A673 (cell line): ENCODE measurements around the gene PRAC1. TPM values are rescaled to one million over a fixed set of nuclear protein-coding genes. Genes with fewer than 3 reads are reported as not detected.

Experiments used
- BruUV-seq: library from RNA; stranded (reverse); fragments of 400-500 nt; replicated peaks from 2 replicates; lab custom pipeline; 2021; lab: Mats Ljungman, UMichigan
- CTCF ChIA-PET: fragments of 300-600 bp; sonication (Branson Sonifier 250); formaldehyde crosslinking; loops from one replicate; lab custom pipeline; 2022; ENCODE audit warnings: antibody characterized with exemption; lab: Charles Lee
- POLR2A ChIA-PET: fragments of 300-600 bp; sonication (Branson Sonifier 250); formaldehyde crosslinking; loops from one replicate; lab custom pipeline; 2022; ENCODE audit warnings: antibody characterized with exemption; ENCODE audit not compliant: low non-redundant PET; lab: Charles Lee
- DNase-seq: peaks from one replicate; pipeline ENCODE4 v3.0.0-alpha.2; 2015; ENCODE audit warnings: low spot score
- H3K27ac ChIP-seq: fragments of 200-600 bp; sonication (generic); 2 replicates; pipeline ENCODE4 v1.5.1; 2016; ENCODE audit warnings: mixed run types, low read depth, mild to moderate bottlenecking, mixed read lengths, antibody characterized with exemption, low read length; ENCODE audit not compliant: poor library complexity, severe bottlenecking
- H3K27me3 ChIP-seq: fragments of 200-600 bp; sonication (generic); replicated peaks from 2 replicates; pipeline ENCODE4 v1.6.1; 2017; ENCODE audit warnings: mixed run types, low read depth, mild to moderate bottlenecking, mixed read lengths, antibody characterized with exemption, low read length; ENCODE audit not compliant: insufficient read depth, poor library complexity
- H3K36me3 ChIP-seq: fragments of 200-600 bp; sonication (generic); 2 replicates; pipeline ENCODE4 v1.6.1; 2016; ENCODE audit warnings: mixed run types, mild to moderate bottlenecking, mixed read lengths, antibody characterized with exemption, low read length; ENCODE audit not compliant: insufficient read depth, poor library complexity, severe bottlenecking
- H3K4me1 ChIP-seq: fragments of 200-600 bp; sonication (generic); 2 replicates; pipeline ENCODE4 v1.6.1; 2017; ENCODE audit warnings: mixed run types, mild to moderate bottlenecking, mixed read lengths, antibody characterized with exemption, low read length; ENCODE audit not compliant: insufficient read depth, poor library complexity, severe bottlenecking
- H3K4me3 ChIP-seq: fragments of 200-600 bp; sonication (generic); 2 replicates; pipeline ENCODE4 v1.5.1; 2016; ENCODE audit warnings: low read depth, mixed run types, mild to moderate bottlenecking, mixed read lengths, low read length; ENCODE audit not compliant: poor library complexity, severe bottlenecking
- H3K9me3 ChIP-seq: fragments of 200-600 bp; sonication (generic); 2 replicates; pipeline ENCODE4 v1.6.1; 2016; ENCODE audit warnings: mixed run types, low read depth, mild to moderate bottlenecking, mixed read lengths, antibody characterized with exemption, low read length; ENCODE audit not compliant: poor library complexity, severe bottlenecking
- CTCF ChIP-seq: fragments of 300-800, 200-600 bp; sonication (generic); conservative IDR thresholded peaks from 2 replicates; pipeline ENCODE4 v1.5.1; 2017; ENCODE audit warnings: low read depth, mild to moderate bottlenecking, antibody characterized with exemption, low read length, moderate library complexity, mixed read lengths
- EZH2 ChIP-seq: fragments of 200-600 bp; sonication (generic); IDR thresholded peaks from 2 replicates; pipeline ENCODE4 v1.6.1; 2017; ENCODE audit warnings: borderline replicate concordance, low read depth, mild to moderate bottlenecking, mixed read lengths, antibody characterized with exemption, low read length; ENCODE audit not compliant: poor library complexity, severe bottlenecking
- intact Hi-C: fragments of 100-400 bp; cut with micrococcal nuclease; formaldehyde crosslinking; loops from one replicate; pipeline ENCODE4 v1.10.0; 2022; ENCODE audit not compliant: unreplicated experiment
- total RNA-seq: library from RNA; stranded (reverse); gene quantifications from 2 replicates; pipeline ENCODE4 v1.2.3, GENCODE V29; 2021

The PRAC1 gene
- total RNA-seq, 1 experiment from 2014 or later: 78.3 TPM

DNA sequence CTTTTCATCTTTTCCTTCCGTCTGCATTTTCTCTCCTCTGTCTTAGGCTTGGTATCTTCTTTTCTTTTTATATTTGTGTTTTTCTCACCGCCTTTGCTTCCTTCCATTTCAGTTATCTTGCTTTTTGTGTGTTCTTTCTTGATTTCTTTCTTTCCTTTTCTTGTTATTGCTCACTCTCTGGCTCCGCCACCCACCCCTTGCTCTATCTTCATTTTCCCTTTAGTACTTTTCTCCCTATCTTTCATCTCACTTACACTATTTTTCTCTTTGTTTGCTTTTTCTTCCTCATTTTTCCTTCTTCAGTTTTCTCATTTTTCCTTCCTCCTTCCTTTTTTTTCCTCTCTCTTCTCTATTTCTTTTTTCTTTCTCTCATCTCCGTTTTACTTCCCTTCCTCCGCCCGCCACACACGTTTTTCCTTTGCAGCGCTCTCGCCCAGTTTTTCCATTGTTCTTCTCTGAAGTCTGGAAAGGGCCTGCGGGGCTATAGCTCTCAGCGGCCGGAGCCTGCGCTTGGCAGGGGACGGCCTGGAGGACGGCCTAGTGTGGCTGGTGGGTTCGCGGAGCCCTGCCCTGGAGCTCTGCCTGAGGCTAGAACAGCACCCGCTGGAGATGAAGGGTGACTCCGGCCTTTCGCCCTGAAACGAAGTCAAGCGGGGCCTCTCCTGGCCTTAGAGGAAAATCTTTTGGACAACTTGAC is 11.5 kb upstream of the PRAC1 start:
- ChIA-PET CTCF (interaction anchor here (1.0 kb wide), 1 partner anchor 9 kb away, joined by 3 read pairs; no protein-coding TSS in a partner anchor), POLR2A (no interaction called here)
- no peak for TF ChIP-seq EZH2
- TF ChIP-seq CTCF: no peak
- H3K27ac ChIP-seq: no peak overlapping the region
- no peaks in the 10 kb centered on the region for H3K27me3 ChIP-seq
- peaks cover 16% of the 10 kb centered on the region for H3K4me1 ChIP-seq
- DNase-seq: no peak
- no peaks in the 10 kb centered on the region for H3K36me3 ChIP-seq
- no TSS peak for BruUV-seq
- H3K4me3 ChIP-seq: no peak overlapping the region
- H3K9me3 ChIP-seq: no peaks in the 10 kb centered on the region
- intact Hi-C loops: no loop called here

GRCh38 chr17:48732688-48733629 is 10.6 kb upstream of the PRAC1 start:
- no peak overlapping the region for H3K4me3 ChIP-seq
- peaks cover 16% of the 10 kb centered on the region for H3K4me1 ChIP-seq
- no peak for DNase-seq
- no peaks in the 10 kb centered on the region for H3K27me3 ChIP-seq
- H3K27ac ChIP-seq: no peak overlapping the region
- H3K9me3 ChIP-seq: no peaks in the 10 kb centered on the region
- POLR2A ChIA-PET: no interaction called here
- BruUV-seq: no TSS peak
- CTCF ChIA-PET: interaction anchor here (1.0 kb wide), 1 partner anchor 8 kb away, joined by 3 read pairs; no protein-coding TSS in a partner anchor
- H3K36me3 ChIP-seq: no peaks in the 10 kb centered on the region
- intact Hi-C loops: no loop called here
- TF ChIP-seq CTCF: no peak

- intact Hi-C loops: no loop called here
- TF ChIP-seq EZH2: no peak
- no peak for TF ChIP-seq CTCF
- ChIA-PET CTCF (no interaction called here), POLR2A (interaction anchor here (0.7 kb wide), 2 partner anchors 15 to 26 kb away, joined by 9 to 10 read pairs; no protein-coding TSS in a partner anchor)
- Histone ChIP-seq H3K27me3 (no peaks in the 10 kb centered on the region), H3K4me3 (no peak overlapping the region), H3K36me3 (no peaks in the 10 kb centered on the region), H3K27ac (no peak overlapping the region), H3K9me3 (no peaks in the 10 kb centered on the region), H3K4me1 (peaks cover 20% of the 10 kb centered on the region)
- no TSS peak for BruUV-seq
- DNase-seq: no peak
These were observed 9.0 kb upstream of the PRAC1 start for GRCh38 chr17:48731355-48731754.
